NCI-H345 (cell line): ENCODE data around the gene TERT.
"Not testable (repeated sequence)": the region's sequence is repeated elsewhere in the genome, so short reads cannot be mapped to it uniquely, and the experiment has no call there.

Experiments
- DNase-seq: peaks from one replicate; lab custom pipeline; 2025; lab: John Stamatoyannopoulos, UW

The TERT gene

DNA sequence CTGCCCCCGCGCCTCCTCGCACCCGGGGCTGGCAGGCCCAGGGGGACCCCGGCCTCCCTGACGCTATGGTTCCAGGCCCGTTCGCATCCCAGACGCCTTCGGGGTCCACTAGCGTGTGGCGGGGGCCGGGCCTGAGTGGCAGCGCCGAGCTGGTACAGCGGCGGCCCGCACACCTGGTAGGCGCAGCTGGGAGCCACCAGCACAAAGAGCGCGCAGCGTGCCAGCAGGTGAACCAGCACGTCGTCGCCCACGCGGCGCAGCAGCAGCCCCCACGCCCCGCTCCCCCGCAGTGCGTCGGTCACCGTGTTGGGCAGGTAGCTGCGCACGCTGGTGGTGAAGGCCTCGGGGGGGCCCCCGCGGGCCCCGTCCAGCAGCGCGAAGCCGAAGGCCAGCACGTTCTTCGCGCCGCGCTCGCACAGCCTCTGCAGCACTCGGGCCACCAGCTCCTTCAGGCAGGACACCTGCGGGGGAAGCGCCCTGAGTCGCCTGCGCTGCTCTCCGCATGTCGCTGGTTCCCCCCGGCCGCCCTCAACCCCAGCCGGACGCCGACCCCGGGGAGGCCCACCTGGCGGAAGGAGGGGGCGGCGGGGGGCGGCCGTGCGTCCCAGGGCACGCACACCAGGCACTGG, 548 bp downstream of the TERT start:
- DNase-seq, result peak; percentile 64

DNA sequence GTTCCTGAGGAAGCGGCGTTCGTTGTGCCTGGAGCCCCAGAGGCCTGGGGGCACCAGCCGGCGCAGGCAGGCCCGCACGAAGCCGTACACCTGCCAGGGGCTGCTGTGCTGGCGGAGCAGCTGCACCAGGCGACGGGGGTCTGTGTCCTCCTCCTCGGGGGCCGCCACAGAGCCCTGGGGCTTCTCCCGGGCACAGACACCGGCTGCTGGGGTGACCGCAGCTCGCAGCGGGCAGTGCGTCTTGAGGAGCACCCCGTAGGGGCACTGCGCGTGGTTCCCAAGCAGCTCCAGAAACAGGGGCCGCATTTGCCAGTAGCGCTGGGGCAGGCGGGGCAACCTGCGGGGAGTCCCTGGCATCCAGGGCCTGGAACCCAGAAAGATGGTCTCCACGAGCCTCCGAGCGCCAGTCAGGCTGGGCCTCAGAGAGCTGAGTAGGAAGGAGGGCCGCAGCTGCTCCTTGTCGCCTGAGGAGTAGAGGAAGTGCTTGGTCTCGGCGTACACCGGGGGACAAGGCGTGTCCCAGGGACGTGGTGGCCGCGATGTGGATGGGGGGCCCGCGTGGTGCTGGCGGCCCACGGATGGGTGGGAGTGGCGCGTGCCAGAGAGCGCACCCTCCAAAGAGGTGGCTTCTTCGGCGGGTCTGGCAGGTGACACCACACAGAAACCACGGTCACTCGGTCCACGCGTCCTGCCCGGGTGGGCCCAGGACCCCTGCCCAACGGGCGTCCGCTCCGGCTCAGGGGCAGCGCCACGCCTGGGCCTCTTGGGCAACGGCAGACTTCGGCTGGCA, 1.3 kb downstream of the TERT start:
- DNase-seq, result no peak

DNA sequence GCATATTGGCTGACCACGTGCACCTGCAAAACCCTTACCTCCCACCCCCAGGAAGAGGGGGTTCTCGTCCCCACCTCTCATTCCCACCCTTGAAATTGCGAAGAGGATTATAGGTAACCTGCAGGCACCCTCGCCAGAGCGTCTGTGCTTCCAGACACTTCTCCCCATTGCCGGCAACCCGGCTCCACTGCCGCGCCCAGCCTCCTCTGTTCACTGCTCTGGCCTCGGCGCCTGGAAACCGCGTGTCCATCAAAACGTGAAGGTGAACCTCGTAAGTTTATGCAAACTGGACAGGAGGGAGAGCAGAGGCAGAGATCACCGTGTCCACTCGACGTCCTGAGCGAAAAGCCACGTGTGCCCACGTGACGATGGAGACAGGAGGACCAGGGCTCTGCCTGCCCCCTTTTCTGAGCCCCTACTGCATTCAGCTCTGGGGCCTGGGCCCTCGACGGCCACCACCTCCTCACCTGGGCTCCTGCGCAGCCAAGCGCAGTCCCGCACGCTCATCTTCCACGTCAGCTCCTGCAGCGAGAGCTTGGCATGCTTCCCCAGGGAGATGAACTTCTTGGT, 1.9 kb downstream of the TERT start:
- DNase-seq, result no peak

- no peak for DNase-seq
Measured at GRCh38 chr5:1292139-1292538, 2.7 kb downstream of the TERT start.

- peak; percentile 29 for DNase-seq
Measured at GRCh38 chr5:1291611-1292080, 3.2 kb downstream of the TERT start.

DNA sequence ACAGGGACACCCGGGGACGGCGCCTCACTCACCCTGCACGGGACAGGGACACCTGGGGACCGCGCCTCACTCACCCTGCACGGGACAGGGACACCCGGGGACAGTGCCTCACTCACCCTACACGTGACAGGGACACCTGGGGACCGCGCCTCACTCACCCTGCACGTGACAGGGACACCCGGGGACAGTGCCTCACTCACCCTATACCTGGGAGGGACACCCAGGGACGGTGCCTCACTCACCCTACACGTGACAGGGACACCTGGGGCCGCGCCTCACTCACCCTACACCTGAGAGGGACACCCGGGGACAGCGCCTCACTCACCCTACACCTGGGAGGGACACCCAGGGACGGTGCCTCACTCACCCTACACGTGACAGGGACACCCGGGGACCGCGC, 3.9 kb downstream of the TERT start:
- DNase-seq, result not testable (repeated sequence)

GRCh38 chr5:1289559-1289958, 5.3 kb downstream of the TERT start:
- not testable (repeated sequence) for DNase-seq

GRCh38 chr5:1288439-1289335, 6.2 kb downstream of the TERT start:
- DNase-seq, result no peak

GRCh38 chr5:1285883-1286291, 9.0 kb downstream of the TERT start:
- no peak for DNase-seq

GRCh38 chr5:1285141-1285540, 9.7 kb downstream of the TERT start:
- DNase-seq, result no peak

GRCh38 chr5:1284336-1284970, 10.4 kb downstream of the TERT start:
- not testable (repeated sequence) for DNase-seq

- DNase-seq, result not testable (repeated sequence)
Measured at GRCh38 chr5:1283729-1284041, 11.2 kb downstream of the TERT start.

GRCh38 chr5:1282993-1283728, 11.7 kb downstream of the TERT start:
- DNase-seq, result not testable (repeated sequence)

- DNase-seq, result peak; percentile 14
Measured at GRCh38 chr5:1282131-1282992, 12.5 kb downstream of the TERT start.

- DNase-seq, result no peak
Measured at GRCh38 chr5:1281038-1281882, 13.6 kb downstream of the TERT start.

- DNase-seq, result no peak
Measured at GRCh38 chr5:1280177-1281037, 14.5 kb downstream of the TERT start.

DNA sequence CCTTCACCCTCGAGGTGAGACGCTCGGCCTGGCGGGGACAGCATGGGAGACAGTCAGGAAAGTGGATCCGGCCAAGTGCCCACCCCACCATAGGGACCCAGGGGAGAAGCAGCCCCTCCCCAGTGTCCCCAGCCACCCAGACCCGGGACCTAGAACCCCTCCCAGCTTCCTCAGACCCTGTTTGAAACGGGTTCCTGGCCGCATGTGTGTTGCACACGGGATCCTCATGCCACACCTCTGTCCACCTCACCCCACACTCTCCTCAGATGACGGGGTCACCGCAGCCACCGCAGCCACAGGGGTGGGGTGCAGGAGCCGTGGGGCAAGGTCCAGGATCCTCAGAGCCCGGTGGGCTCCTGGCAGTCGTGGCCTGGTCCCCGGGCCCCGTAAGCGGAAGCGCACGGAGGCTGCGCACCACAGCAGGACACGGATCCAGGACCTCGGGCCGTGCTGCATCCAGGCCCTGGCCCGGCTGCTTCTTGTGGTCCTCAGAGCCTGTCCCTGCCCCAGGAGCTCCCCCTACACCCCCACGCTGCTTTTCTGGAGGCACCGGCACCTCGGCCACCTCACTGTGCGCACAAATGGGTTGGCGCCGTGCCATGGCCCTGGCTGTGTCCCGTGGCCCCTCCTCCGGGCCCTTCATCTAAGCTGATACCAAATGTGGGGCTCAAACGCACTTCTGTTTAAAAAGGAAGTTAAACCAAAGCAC, 15.3 kb downstream of the TERT start:
- no peak for DNase-seq
